OCI-LY3 (cell line): ENCODE data around the gene TAOK2.

Experiments used
- H2AFZ ChIP-seq: fragments of 200-600, 300-600 bp; shearing (Covaris generic); 2 replicates; pipeline ENCODE4 v1.6.0; 2014; ENCODE audit warnings: antibody characterized with exemption, low read depth, low read length
- H3K27ac ChIP-seq: fragments of 200-600, 300-600 bp; sonication (generic); 2 replicates; pipeline ENCODE4 v1.5.1; 2014; ENCODE audit warnings: mild to moderate bottlenecking, low read length, moderate library complexity, mixed read lengths
- H3K27me3 ChIP-seq: fragments of 200-600, 300-600 bp; sonication (generic); 2 replicates; pipeline ENCODE4 v1.6.1; 2014; ENCODE audit warnings: low read depth, low read length, mixed read lengths
- H3K36me3 ChIP-seq: fragments of 200-600, 300-600 bp; sonication (generic); replicated peaks from 2 replicates; pipeline ENCODE3; 2014; ENCODE audit warnings: low read depth, low read length, mixed read lengths
- H3K4me1 ChIP-seq: fragments of 300-600, 200-600 bp; sonication (generic); 2 replicates; pipeline ENCODE4 v1.6.1; 2014; ENCODE audit warnings: low read length, mixed read lengths
- H3K4me2 ChIP-seq: fragments of 200-600, 300-600 bp; sonication (generic); 2 replicates; pipeline ENCODE4 v1.6.1; 2014; ENCODE audit warnings: low read length, mixed read lengths
- H3K4me3 ChIP-seq: fragments of 300-600, 200-600 bp; sonication (generic); 2 replicates; pipeline ENCODE4 v1.5.1; 2014; ENCODE audit warnings: antibody characterized with exemption, mild to moderate bottlenecking, low read length, moderate library complexity
- H3K79me2 ChIP-seq: fragments of 300-600, 200-600 bp; shearing (Covaris generic); 2 replicates; pipeline ENCODE4 v1.6.1; 2014; ENCODE audit warnings: mild to moderate bottlenecking, low read length, mixed read lengths
- H3K9ac ChIP-seq: fragments of 300-600, 200-600 bp; shearing (Covaris generic); 2 replicates; pipeline ENCODE4 v1.6.0; 2014; ENCODE audit warnings: mild to moderate bottlenecking, low read length, moderate library complexity
- H3K9me3 ChIP-seq: fragments of 200-600, 300-600 bp; shearing (Covaris generic); 2 replicates; pipeline ENCODE4 v1.6.1; 2014; ENCODE audit warnings: low read length, mixed read lengths; ENCODE audit not compliant: insufficient read depth
- H4K20me1 ChIP-seq: fragments of 200-600, 300-600 bp; sonication (generic); 2 replicates; pipeline ENCODE4 v1.6.1; 2016; ENCODE audit warnings: low read length, mixed read lengths; ENCODE audit not compliant: insufficient read depth
- EZH2phosphoT487 ChIP-seq: fragments of 200-600 bp; shearing (Covaris generic); IDR thresholded peaks from 2 replicates; pipeline ENCODE4 v1.6.1; 2018; ENCODE audit warnings: antibody characterized with exemption, mixed run types, low read depth
- TF ChIP-seq, protein P1 (sequence below): fragments of 200-600, 300-600 bp; sonication (generic); IDR thresholded peaks from 2 replicates; pipeline ENCODE4 v1.5.1; 2014; ENCODE audit warnings: antibody characterized with exemption, low read length, low read depth

The TAOK2 gene

DNA sequence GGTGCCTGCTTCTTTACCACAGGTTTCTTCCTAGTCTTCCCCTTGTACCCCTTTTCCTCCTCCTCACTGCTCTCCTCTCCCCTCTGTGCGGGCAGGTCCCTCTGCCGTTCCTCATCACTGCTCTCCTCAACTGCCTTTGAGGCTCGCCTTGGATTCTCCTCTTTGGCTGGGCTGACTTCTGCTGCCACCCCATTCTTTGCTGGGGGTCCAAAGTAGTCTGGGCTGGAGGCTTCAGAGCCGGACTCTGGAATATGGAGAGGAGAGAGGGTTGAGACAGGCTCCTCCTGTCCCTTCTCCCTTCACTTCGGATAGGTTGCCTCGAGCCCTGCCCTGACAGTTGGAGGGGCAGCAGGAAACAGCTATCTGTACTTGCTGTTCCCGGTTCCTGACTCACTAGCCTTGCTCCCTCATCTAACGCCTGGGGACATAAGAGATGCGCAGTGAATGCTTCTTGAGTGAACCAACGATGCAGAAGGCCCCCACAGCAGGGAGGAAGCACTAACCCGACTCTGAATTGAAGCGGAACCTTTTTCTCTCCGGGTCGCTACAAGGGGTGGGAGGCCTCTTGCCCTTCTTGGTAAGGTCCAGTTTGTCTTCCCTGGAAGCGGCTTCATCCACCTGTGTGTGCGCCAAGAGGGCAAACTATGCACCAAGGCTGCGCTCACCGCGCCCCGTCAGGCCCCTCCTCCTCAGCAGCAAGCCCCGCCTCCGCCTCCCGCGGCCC, 21.1 kb downstream of the TAOK2 start:
- peaks cover 16% of the 10 kb centered on the region for H3K79me2 ChIP-seq
- peaks cover 23% of the 10 kb centered on the region for H3K36me3 ChIP-seq
- H3K4me1 ChIP-seq: peaks cover 13% of the 10 kb centered on the region
- H3K27ac ChIP-seq: peak overlapping the region; percentile 85
- H3K4me2 ChIP-seq: peak overlapping the region; percentile 91
- TF ChIP-seq, protein P1, sequence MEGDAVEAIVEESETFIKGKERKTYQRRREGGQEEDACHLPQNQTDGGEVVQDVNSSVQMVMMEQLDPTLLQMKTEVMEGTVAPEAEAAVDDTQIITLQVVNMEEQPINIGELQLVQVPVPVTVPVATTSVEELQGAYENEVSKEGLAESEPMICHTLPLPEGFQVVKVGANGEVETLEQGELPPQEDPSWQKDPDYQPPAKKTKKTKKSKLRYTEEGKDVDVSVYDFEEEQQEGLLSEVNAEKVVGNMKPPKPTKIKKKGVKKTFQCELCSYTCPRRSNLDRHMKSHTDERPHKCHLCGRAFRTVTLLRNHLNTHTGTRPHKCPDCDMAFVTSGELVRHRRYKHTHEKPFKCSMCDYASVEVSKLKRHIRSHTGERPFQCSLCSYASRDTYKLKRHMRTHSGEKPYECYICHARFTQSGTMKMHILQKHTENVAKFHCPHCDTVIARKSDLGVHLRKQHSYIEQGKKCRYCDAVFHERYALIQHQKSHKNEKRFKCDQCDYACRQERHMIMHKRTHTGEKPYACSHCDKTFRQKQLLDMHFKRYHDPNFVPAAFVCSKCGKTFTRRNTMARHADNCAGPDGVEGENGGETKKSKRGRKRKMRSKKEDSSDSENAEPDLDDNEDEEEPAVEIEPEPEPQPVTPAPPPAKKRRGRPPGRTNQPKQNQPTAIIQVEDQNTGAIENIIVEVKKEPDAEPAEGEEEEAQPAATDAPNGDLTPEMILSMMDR: no peak
- TF ChIP-seq EZH2phosphoT487: no peak
- peak overlapping the region; percentile 99 for H3K9ac ChIP-seq
- no peaks in the 10 kb centered on the region for H3K27me3 ChIP-seq
- peak overlapping the region; percentile 94 for H3K4me3 ChIP-seq
- no peaks in the 10 kb centered on the region for H3K9me3 ChIP-seq
- peak overlapping the region; percentile 68 for H2AFZ ChIP-seq
- no peaks in the 10 kb centered on the region for H4K20me1 ChIP-seq

DNA sequence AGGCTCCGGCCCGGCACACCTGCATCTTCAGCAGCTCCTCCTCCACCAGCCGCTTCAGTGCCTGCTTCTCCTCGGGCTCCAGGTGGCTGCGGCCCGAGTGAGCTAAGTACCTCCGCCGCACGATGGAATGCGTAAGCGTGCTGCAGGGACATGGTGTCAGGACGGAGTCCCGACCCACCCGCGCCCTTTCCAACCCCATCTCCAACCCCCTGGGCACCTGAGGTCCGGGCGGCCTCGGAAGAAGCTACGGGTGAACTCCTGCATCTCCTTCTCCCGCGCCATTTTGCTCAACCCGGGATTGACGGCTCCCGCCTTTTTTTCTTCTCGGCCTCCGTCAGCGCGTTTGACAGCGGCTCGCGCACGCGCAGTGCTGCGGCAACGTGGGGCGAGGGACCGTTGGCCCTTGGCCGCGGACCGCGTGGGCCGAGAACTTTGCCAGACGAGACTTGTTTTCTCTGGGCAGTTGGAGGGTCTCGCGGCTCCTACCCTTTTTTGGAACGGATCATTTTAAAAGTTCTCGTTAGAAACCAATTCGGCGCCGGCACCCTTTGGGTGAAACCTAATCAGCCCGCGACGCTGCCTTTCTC, 21.7 kb downstream of the TAOK2 start, which contains the start of gene HIRIP3:
Gene HIRIP3, minus strand, starts transcription at position 294 of the 587 bp plus-strand sequence. Its CDS starts 12 bp downstream, at position 282.
- Histone ChIP-seq H3K27ac (peak within 1 kb of the TSS; percentile 85), H3K79me2 (peaks cover 16% of the 10 kb centered on the region), H3K9me3 (no peaks in the 10 kb centered on the region), H4K20me1 (no peaks in the 10 kb centered on the region), H3K4me1 (peaks cover 13% of the 10 kb centered on the region), H3K9ac (peak within 1 kb of the TSS; percentile 99), H3K27me3 (no peaks in the 10 kb centered on the region), H2AFZ (peak within 1 kb of the TSS; percentile 91), H3K4me2 (peak within 1 kb of the TSS; percentile 96), H3K36me3 (peaks cover 20% of the 10 kb centered on the region), H3K4me3 (peak within 1 kb of the TSS; percentile 94)
- TF ChIP-seq EZH2phosphoT487: no peak
- TF ChIP-seq, protein P1: no peak

DNA sequence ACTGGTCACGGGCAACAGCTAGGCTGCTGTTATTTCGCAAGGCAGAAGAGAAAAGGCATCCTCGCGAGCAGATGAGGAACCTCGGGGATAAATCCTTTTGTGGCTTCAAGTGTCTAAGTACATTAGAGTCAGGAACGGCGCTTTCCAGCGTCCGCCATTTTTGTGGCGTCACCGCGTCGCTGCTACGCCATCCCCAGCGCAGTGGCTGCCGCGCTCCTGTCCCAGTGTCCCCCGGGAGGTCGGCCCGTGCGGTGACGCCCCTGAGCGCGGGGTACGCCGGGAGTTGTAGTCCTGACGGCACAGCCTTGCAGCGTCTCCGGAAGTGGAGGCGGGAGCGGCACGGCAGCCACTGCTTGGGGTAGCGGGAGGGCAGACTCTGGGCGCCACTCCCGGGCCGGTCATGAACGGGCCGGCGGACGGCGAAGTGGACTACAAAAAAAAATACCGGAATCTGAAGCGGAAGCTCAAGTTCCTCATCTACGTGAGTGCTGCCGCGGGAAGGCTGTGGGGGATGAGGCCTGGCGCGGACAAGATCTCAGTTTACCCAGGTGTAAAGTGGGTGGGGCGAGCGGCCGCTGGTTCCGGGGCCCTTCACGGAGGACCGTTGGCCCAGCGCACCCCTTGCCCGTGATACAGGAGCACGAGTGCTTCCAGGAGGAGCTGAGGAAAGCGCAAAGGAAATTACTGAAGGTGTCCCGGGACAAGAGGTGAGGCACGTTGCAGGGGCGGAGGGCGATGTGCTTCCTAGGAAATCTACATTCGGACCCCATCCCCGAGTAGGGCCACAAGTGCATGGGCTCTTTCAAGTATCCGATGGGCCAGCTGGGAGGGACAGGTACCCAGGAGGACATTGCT, 22.5 kb downstream of the TAOK2 start, which contains the start of gene INO80E:
Gene INO80E, plus strand, starts transcription at position 331 of the 855 bp plus-strand sequence. Its CDS starts 70 bp downstream, at position 401.
- peaks cover 20% of the 10 kb centered on the region for H3K36me3 ChIP-seq
- TF ChIP-seq, protein P1: no peak
- TF ChIP-seq EZH2phosphoT487: no peak
- H4K20me1 ChIP-seq: no peaks in the 10 kb centered on the region
- no peaks in the 10 kb centered on the region for H3K27me3 ChIP-seq
- peak within 1 kb of the TSS; percentile 99 for H3K9ac ChIP-seq
- peaks cover 16% of the 10 kb centered on the region for H3K79me2 ChIP-seq
- H3K27ac ChIP-seq: peak within 1 kb of the TSS; percentile 85
- H3K9me3 ChIP-seq: no peaks in the 10 kb centered on the region
- H3K4me1 ChIP-seq: peaks cover 13% of the 10 kb centered on the region
- peak within 1 kb of the TSS; percentile 91 for H2AFZ ChIP-seq
- H3K4me3 ChIP-seq: peak within 1 kb of the TSS; percentile 94
- peak within 1 kb of the TSS; percentile 96 for H3K4me2 ChIP-seq
